GM12873 (cell line): ENCODE data around the gene ARHGAP45.

Experiments
- TF ChIP-seq, protein P1 (sequence below): IDR thresholded peaks from 2 replicates; pipeline ENCODE4 v1.5.1; 2012; ENCODE audit warnings: low read depth, mild to moderate bottlenecking, moderate library complexity, low read length, control low read depth; ENCODE audit not compliant: insufficient read depth; ENCODE audit errors: missing control alignments

Gene ARHGAP45

DNA sequence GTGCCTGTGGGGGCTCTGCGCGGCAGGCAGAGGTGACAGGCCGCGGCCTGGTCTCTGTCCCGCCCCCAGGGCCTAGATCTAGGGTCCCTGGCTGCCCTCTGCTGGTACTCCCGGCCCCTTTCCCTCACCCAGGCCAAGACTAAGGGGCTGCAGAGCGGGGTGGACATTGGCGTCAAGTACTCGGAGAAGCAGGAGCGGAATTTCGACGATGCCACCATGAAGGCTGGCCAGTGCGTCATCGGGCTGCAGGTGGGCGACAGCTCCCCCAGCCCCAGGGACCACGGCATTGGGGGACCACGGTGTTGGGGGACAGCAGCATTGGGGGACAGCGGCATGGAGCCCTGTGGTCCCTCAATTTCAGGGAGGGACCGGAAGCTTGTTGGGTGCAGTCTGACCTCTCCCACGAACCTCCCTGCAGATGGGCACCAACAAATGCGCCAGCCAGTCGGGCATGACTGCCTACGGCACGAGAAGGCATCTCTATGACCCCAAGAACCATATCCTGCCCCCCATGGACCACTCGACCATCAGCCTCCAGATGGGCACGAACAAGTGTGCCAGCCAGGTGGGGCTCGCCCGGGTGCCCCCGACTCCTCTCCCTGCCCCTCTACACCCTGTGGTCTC, 30.9 kb upstream of the ARHGAP45 start:
- TF ChIP-seq, protein P1, sequence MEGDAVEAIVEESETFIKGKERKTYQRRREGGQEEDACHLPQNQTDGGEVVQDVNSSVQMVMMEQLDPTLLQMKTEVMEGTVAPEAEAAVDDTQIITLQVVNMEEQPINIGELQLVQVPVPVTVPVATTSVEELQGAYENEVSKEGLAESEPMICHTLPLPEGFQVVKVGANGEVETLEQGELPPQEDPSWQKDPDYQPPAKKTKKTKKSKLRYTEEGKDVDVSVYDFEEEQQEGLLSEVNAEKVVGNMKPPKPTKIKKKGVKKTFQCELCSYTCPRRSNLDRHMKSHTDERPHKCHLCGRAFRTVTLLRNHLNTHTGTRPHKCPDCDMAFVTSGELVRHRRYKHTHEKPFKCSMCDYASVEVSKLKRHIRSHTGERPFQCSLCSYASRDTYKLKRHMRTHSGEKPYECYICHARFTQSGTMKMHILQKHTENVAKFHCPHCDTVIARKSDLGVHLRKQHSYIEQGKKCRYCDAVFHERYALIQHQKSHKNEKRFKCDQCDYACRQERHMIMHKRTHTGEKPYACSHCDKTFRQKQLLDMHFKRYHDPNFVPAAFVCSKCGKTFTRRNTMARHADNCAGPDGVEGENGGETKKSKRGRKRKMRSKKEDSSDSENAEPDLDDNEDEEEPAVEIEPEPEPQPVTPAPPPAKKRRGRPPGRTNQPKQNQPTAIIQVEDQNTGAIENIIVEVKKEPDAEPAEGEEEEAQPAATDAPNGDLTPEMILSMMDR = no peak

DNA sequence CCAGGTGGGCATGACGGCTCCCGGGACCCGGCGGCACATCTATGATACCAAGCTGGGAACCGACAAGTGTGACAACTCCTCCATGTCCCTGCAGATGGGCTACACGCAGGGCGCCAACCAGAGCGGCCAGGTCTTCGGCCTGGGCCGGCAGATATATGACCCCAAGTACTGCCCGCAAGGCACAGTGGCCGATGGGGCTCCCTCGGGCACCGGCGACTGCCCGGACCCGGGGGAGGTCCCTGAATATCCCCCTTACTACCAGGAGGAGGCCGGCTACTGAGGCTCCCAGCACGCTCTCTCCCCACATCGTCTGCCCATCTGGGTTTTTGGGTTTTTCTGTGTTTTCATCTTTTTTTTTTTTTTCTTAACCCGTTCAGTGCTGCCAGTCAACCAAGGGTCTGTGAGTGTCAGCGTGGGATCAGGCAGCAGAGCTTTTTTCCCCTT, 29.3 kb upstream of the ARHGAP45 start:
- TF ChIP-seq, protein P1 = no peak

GRCh38 chr19:1038978-1039645, 27.9 kb upstream of the ARHGAP45 start:
- TF ChIP-seq, protein P1 = no peak

GRCh38 chr19:1039646-1040475, 27.1 kb upstream of the ARHGAP45 start, which contains the start of gene ABCA7:
Gene ABCA7, plus strand, starts transcription at chr19:1040107. Its CDS starts 1,255 bp downstream, at chr19:1041362.
- TF ChIP-seq, protein P1 = no peak

- TF ChIP-seq, protein P1 = no peak
Measured at GRCh38 chr19:1040476-1041271, 26.3 kb upstream of the ARHGAP45 start.

DNA sequence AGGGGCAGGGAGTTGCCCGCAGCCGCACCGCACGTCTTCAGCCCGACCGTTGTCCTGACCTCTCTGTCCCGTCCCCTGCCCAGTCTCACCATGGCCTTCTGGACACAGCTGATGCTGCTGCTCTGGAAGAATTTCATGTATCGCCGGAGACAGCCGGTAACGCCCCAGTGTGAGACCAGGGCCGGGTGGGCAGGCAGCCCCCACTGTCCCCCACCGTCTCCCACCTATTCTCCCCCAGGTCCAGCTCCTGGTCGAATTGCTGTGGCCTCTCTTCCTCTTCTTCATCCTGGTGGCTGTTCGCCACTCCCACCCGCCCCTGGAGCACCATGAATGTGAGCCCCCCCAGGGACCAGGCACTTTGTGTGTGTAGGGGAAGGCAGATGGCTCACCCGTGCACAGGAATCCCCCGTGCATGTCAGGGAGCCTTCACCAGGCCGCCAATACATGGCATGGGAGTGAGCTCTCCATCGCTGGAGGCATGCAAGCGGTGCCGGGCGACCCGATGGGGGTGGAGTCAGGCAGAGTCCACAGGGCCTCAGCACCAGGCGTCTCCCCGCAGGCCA, 25.6 kb upstream of the ARHGAP45 start:
- TF ChIP-seq, protein P1 = no peak
